Measurements from ENCODE around the gene OS9.
"Not testable (repeated sequence)": the region's sequence is repeated elsewhere in the genome, so short reads cannot be mapped to it uniquely, and the experiment has no call there.

OS9 gene

DNA sequence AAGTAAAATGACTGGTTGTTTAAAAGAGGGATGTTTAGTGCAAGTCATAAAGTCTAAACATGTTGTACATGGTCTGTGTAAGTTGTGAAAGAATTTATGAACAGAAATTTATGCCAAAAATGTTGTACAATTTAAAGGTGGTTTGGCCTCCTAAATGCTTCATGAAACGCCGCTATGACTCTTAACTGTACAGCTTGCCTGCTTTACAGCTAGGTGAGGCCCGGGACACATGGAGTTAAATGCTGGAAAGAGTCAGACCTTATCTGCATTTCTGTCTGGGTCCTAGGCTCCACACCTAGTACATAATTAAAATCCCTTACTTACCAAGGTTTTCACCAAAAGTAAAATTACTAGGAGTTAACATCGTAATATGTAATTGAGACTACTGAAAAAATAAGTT lies 32.6 kb upstream of the OS9 start:
- H3K4me3 ChIP-seq = no peak overlapping the region
- H3K36me3 ChIP-seq = no peaks in the 10 kb centered on the region
- no peaks in the 10 kb centered on the region for H3K4me1 ChIP-seq
- H3K27ac ChIP-seq = no peak overlapping the region
- H3K9ac ChIP-seq = no peak overlapping the region
- H3K4me2 ChIP-seq = no peak overlapping the region
- H3K27me3 ChIP-seq = no peaks in the 10 kb centered on the region
- H4K20me1 ChIP-seq = no peaks in the 10 kb centered on the region
- no peak for TF ChIP-seq Cebpa-rat (IDR thresholded peaks at IDR 0.05)
- peaks cover 68 to 78% (median 75%) of the 10 kb centered on the region in 11 experiments for H3K9me3 ChIP-seq (replicated peaks in 1 of 11)

DNA sequence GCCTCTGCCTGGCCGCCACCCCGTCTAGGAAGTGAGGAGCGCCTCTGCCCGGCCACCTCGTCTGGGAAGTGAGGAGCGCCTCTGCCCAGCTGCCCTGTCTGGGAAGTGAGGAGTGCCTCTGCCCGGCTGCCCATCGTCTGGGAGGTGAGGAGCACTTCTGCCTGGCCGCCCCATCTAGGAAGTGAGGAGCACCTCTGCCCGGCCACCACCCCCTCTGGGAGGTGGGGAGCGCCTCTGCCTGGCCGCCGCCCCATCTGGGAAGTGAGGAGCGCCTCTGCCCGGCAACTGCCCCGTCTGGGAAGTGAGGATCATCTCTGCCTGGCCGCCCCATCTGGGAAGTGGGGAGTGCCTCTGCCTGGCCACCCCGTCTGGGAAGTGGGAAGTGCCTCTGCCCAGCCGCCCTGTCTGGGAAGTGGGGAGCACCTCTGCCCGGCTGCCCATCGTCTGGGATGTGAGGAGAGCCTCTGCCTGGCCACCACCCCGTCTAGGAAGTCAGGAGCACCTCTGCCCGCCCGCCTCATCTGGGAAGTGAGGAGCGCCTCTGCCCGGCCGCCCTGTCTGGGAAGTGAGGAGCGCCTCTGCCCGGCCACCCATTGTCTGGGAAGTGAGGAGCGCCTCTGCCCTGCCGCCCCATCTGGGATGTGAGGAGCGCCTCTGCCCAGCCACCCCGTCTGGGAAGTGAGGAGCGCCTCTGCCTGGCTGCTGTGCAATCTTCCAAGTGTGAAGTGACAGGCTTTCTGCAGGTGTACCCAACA lies 28.7 kb upstream of the OS9 start:
- H3K4me2 ChIP-seq, H3K27ac ChIP-seq, H3K4me3 ChIP-seq, H3K4me1 ChIP-seq, H3K36me3 ChIP-seq, H4K20me1 ChIP-seq, H3K9ac ChIP-seq, H3K27me3 ChIP-seq: not testable (repeated sequence)
- H3K9me3 ChIP-seq (replicated peaks in 1 of 11) = peaks cover 49 to 57% (median 54%) of the 10 kb centered on the region in 11 experiments

DNA sequence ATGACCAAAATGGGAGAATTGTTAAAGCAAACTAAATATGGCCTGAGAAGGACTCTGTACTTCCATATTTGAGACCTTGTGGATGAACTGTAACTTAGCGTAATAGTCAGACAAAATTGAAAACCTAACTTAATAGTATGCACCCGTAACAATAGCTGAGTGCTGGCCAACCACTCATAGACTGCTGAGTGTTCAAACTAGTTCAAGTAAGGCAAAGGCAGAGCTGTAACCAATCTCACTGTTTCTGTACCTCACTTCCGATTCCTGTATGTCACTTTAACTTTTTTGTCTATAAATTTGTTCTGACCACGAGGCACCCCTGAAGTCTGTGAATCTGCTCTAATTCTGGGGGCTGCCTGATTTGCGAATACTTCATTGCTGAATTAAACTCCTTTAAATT lies 27.0 kb upstream of the OS9 start:
- H3K4me1 ChIP-seq = no peaks in the 10 kb centered on the region
- H3K4me2 ChIP-seq = no peak overlapping the region
- peaks cover 33 to 40% (median 38%) of the 10 kb centered on the region in 11 experiments for H3K9me3 ChIP-seq (replicated peaks in 1 of 11)
- no peak overlapping the region for H3K27ac ChIP-seq
- no peak overlapping the region for H3K9ac ChIP-seq
- H3K36me3 ChIP-seq = no peaks in the 10 kb centered on the region
- no peak for TF ChIP-seq Cebpa-rat (IDR thresholded peaks at IDR 0.05)
- no peaks in the 10 kb centered on the region for H4K20me1 ChIP-seq
- H3K27me3 ChIP-seq = no peaks in the 10 kb centered on the region
- no peak overlapping the region for H3K4me3 ChIP-seq

DNA sequence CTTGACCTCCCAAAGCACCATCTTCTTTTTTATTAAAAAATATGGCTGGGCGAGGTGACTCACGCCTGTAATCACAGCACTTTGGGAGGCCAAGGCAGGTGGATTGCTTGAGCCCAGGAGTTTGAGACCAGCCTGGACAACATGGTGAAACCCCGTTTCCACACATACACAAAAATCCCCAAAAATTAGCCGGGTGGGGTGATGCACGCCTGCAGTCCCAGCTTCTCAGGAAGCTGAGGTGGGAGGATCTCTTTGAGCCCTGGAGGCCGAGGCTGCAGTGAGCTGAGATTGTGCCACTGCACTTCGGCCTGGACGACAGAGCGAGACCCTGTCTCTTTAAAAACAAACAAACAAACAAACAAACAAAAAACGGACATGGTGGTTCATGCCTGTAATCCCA lies 24.2 kb upstream of the OS9 start:
- H3K4me2 ChIP-seq, H3K27ac ChIP-seq, H3K4me1 ChIP-seq, H3K27me3 ChIP-seq, H3K36me3 ChIP-seq, H3K9ac ChIP-seq, H4K20me1 ChIP-seq, H3K4me3 ChIP-seq: not testable (repeated sequence)
- H3K9me3 ChIP-seq (replicated peaks in 1 of 11) = peaks cover 10 to 13% (median 10%) of the 10 kb centered on the region in 11 experiments

DNA sequence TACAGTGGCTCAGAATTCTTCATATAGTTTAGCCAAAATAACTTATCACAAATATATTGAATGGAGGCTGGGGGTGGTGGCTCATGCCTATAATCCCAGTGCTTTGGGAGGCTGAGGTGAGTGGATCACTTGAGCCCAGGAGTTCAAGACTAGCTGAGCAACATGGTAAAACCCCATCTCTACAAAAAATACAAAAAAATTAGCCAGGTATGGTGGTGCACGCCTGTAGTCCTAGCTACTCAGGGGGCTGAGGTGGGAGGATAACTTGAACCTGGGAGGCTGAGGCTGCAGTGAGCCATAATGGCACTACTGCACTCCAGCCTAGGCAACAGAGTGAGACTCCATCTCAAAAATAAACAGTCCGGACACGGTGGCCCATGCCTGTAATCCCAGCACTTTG lies 22.1 kb upstream of the OS9 start:
- not testable (repeated sequence) for H4K20me1 ChIP-seq; H3K36me3 ChIP-seq; H3K9me3 ChIP-seq (replicated peaks in 1 of 11); H3K4me1 ChIP-seq; H3K4me3 ChIP-seq; H3K27ac ChIP-seq; H3K4me2 ChIP-seq; H3K27me3 ChIP-seq; H3K9ac ChIP-seq

DNA sequence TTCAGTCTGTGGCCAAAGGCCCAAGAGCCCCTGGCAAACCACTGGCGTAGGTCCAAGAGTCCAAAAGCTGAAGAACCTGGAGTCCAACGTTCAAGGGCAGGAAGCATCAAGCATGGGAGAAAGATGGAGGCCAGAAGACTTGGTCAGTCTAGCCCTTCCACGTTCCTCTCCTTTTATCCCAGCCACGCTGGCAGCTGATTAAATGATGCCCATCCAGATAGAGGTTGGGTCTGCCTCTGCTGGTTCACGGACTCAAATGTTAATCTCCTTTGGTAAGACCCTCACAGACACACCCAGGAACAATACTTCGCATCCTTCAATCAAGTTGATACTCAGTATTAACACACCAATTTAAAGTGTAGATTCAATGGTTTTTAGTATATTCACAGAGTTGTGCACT lies 21.1 kb upstream of the OS9 start:
- Histone ChIP-seq H3K9me3 (replicated peaks in 1 of 11) (no peaks in the 10 kb centered on the region; a peak in 1 of 22 replicates), H3K4me1 (no peaks in the 10 kb centered on the region), H3K4me3 (no peak overlapping the region), H3K4me2 (no peak overlapping the region), H4K20me1 (no peaks in the 10 kb centered on the region), H3K27ac (no peak overlapping the region), H3K27me3 (no peaks in the 10 kb centered on the region), H3K36me3 (no peaks in the 10 kb centered on the region), H3K9ac (no peak overlapping the region)
- no peak for TF ChIP-seq Cebpa-rat (IDR thresholded peaks at IDR 0.05)

DNA sequence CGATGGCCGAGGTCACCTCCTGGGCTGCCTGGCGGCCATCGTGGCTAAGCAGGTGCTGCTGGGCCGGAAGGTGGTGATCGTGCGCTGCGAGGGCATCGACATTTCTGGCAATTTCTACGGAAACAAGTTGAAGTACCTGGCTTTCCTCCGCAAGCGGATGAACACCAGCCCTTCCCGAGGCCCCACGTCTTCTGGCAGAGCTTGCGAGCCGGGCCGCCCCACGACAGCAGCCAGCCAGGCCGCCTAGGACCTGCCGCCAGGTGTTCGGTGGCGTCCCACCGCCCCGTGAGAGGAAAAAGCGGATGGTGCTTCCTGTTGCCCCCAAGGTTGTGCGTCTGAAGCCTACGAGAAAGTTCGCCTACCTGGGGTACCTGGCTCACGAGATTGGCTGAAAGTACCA lies 19.2 kb upstream of the OS9 start:
- Histone ChIP-seq H3K27ac (no peak overlapping the region), H3K27me3 (no peaks in the 10 kb centered on the region), H4K20me1 (no peaks in the 10 kb centered on the region), H3K36me3 (no peaks in the 10 kb centered on the region), H3K4me3 (no peak overlapping the region), H3K4me1 (no peaks in the 10 kb centered on the region), H3K9me3 (replicated peaks in 1 of 11) (no peaks in the 10 kb centered on the region; a peak in 2 of 22 replicates), H3K4me2 (no peak overlapping the region), H3K9ac (no peak overlapping the region)
- no peak for TF ChIP-seq Cebpa-rat (IDR thresholded peaks at IDR 0.05)

DNA sequence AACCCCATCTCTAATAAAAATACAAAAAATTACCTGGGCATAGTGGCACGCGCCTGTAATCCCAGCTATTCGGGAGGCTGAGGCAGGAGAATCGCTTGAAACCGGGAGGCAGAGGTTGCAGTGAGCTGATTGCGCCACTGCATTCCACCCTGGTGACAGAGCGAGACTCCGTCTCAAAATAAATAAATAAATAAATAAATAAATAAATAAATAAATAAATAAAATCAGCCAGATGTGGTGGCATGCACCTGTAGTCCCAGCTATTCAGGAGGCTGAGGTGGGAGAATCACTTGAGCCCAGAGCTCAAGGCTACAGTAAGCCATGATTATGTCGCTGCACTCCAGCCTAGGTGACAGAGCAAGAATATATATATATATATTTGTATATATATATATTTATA lies 16.0 kb upstream of the OS9 start:
- not testable (repeated sequence) for H3K9ac ChIP-seq, H3K4me2 ChIP-seq, H3K36me3 ChIP-seq, H3K27me3 ChIP-seq, H3K4me3 ChIP-seq, H3K27ac ChIP-seq, H3K4me1 ChIP-seq, H4K20me1 ChIP-seq
- peaks cover 16 to 26% (median 21%) of the 10 kb centered on the region in 11 experiments for H3K9me3 ChIP-seq (replicated peaks in 1 of 11)

DNA sequence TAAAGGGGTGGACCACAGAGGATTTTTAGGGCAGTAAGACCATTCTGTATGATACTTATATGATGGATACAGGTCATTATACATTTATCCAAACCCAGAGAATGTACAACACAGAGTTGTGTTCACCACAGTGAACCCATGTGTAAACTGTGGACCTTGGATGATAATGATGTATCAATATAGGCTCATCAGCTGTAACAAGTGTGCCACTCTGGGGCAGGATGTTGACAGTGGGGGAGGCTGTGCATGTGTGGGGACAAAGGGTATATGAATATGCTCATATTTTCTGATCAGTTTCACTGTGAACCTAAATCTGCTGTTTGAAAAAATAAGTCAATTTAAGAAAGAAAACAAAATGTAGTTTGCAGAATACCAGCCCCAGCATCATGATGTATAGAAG lies 14.2 kb upstream of the OS9 start:
- Histone ChIP-seq H3K9ac (no peak overlapping the region), H3K36me3 (no peaks in the 10 kb centered on the region), H3K4me1 (no peaks in the 10 kb centered on the region), H3K9me3 (replicated peaks in 1 of 11) (peaks cover 16 to 26% (median 21%) of the 10 kb centered on the region in 11 experiments), H3K27me3 (no peaks in the 10 kb centered on the region), H3K4me3 (no peak overlapping the region), H3K4me2 (no peak overlapping the region), H4K20me1 (no peaks in the 10 kb centered on the region), H3K27ac (no peak overlapping the region)
- no peak for TF ChIP-seq Cebpa-rat (IDR thresholded peaks at IDR 0.05)

DNA sequence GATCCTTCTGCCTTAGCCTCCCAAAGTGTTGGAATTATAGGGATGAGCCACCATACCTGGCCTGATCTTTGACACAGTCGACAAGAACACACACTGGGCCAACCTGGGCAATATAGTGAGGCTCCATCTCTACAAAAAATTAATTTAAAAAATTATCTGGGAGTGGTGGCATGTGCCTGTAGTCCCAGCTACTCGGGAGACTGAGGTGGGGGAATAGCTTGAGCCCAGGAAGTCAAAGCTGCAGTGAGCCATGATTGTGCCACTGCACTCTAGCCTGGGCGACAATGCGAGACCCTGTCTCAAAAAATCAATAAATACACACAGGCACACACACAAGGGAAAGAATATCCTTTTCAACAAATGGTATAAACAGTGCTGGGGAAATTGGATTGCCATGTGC lies 6.1 kb upstream of the OS9 start:
- Histone ChIP-seq H3K36me3 (no peaks in the 10 kb centered on the region), H3K27me3 (no peaks in the 10 kb centered on the region), H3K4me1 (no peaks in the 10 kb centered on the region), H3K9ac (no peak overlapping the region), H3K4me3 (no peak overlapping the region), H4K20me1 (no peaks in the 10 kb centered on the region), H3K9me3 (replicated peaks in 1 of 11) (peaks cover 0 to 8% (median 0%) of the 10 kb centered on the region in 11 experiments; a peak in 2 of 22 replicates), H3K4me2 (no peak overlapping the region), H3K27ac (no peak overlapping the region)
- TF ChIP-seq Cebpa-rat (IDR thresholded peaks at IDR 0.05) = no peak

Data from BLaER1 treated with 17β-estradiol and CSF1 and Interleukin-3, amounts not matched to agents 10 nM and 100 nM (cell line).